ENCODE data around the gene FAM156A.
"Not testable (repeated sequence)": the region's sequence is repeated elsewhere in the genome, so short reads cannot be mapped to it uniquely, and the experiment has no call there.

GRCh38 chrX:52948265-52948664 is 10.1 kb downstream of the FAM156A start:
- not testable (repeated sequence) for TF ChIP-seq POLR2A, POLR2AphosphoS5 (IDR thresholded peaks at IDR 0.05; ENCODE audit: low read depth, low read length)

All from GM12892 (cell line).